Measurements from ENCODE around the gene RNF208.
"Not testable (repeated sequence)": the region's sequence is repeated elsewhere in the genome, so short reads cannot be mapped to it uniquely, and the experiment has no call there.

Gene RNF208

GRCh38 chr9:137253717-137254623, 31.9 kb upstream of the RNF208 start:
- FAIRE-seq (no peak), DNase-seq (ENCODE audit: insufficient read length, low spot score) (no peak)

GRCh38 chr9:137252555-137253506, 30.8 kb upstream of the RNF208 start:
- FAIRE-seq (no peak), DNase-seq (ENCODE audit: insufficient read length, low spot score) (no peak)

GRCh38 chr9:137251490-137252268, 29.6 kb upstream of the RNF208 start:
- DNase-seq (ENCODE audit: insufficient read length, low spot score) = no peak
- no peak for FAIRE-seq

DNA sequence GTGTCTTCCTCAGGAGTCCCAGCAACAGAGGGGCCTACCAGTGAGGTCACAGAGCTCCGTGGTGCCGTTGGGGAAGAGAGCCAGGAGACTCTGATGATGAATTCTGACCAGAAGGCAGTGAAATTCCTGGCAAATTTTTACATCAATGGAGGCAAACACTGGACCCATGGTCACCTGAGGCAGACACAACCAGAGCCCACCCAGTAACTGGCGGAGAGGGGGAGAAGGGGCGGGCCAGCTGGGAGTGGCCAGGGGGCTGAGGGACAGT, 29.1 kb upstream of the RNF208 start, which contains the start of gene STPG3:
Gene STPG3 (plus strand): TSS at position 93 of the 268 bp plus-strand sequence. CDS start 1 bp downstream, at position 94.
- FAIRE-seq = no peak
- DNase-seq (ENCODE audit: insufficient read length, low spot score) = no peak

GRCh38 chr9:137250329-137251193, 28.5 kb upstream of the RNF208 start:
- FAIRE-seq (no peak), DNase-seq (ENCODE audit: insufficient read length, low spot score) (no peak)

DNA sequence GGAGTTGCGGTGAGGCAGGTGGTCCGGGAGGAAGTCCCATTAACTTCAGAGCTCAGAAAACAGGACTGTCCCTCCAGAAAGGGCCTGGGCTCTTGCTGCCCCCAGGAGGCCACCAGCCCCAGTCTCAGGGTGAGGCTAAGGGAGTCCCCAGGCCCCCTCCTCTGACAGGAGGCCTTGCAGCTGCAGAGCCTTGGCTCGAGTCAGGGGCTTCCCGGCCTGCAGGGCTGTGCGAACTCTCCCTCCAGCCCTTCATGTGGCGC, 25.8 kb upstream of the RNF208 start:
- no peak for DNase-seq (ENCODE audit: insufficient read length, low spot score)
- FAIRE-seq = no peak

DNA sequence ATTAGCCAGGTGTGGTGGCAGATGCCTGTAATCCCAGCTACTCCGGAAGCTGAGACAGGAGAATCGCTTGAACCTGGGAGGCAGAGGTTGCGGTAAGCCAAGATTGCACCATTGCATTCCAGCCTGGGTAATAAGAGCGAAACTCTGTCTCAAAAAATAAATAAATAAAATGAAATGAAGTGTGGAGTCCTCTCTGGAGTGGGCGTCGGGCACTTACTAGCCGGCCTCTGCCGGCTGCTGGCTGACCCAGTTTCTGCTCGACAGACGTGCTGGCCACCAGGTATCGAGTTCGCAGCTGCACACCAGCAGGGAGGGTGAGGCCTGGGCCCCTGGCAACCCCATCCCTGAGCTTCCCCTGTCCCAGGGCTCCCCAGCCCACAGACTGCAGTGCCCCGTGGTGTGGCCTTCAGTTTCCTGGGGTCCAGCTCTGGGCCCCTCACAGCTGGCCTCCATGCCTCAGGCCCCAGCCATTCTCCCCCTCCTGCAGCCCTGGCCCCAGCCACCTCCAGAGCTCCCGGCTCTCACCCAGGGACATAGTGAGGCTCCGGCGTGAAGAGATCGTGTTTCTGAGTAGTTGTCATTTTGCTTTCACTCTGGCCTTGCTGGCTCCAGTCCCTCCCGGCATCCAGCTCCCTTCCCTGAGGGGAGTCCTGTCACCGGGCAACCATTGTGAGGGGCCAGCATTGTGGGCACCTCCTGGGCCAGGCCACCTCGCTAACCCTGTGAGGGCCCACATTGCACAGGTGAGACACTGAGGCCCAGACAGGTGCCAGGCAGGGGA, 25.3 kb upstream of the RNF208 start:
- FAIRE-seq (no peak), DNase-seq (ENCODE audit: insufficient read length, low spot score) (no peak)

DNA sequence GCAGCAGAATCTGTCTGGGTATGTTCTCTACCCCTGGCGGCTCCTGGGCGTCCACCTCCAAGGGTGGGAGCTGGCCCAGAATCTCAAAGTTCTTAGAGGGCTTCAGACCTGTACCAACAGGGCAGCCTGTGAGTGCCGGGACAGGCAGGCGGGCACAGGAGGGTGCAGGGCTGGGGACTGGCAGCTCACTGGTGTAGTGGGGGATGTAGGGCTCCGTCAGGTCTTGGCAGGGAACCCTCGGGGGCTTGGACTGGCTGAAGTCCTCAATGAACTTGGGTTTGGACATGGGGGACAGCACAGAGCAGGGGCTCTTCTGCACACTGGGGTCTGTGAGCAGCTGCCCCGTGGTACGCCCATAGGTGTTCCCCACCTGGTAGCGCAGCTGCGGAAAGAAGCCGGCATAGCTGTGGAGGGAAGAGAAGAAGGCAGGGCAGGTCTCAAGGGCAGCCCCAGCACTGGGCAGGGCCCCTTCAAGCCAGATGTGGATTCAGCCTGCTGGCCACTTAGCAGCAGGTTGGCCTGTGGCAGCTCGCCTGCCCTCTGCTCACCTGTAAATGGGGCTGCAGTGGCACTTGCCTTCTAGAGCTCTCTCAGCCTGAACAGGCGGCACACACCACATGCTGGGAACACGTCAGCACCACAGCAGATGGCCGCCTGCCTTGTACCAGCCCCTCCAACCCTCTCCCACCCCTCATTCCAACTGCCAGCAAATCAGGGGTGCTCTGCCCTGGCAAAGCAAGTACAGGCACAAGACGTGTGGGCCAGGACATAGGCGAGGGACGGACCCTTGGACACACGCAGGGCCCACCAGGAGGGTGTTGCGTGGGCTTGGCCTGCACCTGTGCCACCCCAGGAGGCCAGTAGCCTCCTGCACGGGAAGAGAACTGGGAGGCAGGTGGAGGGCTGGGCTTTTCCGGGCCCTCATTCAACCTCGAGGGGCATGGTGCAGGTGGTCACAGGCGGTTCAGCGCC, 23.7 kb upstream of the RNF208 start:
- no peak for DNase-seq (ENCODE audit: insufficient read length, low spot score)
- FAIRE-seq = no peak

GRCh38 chr9:137244486-137245449, 22.7 kb upstream of the RNF208 start:
- DNase-seq (ENCODE audit: insufficient read length, low spot score) (no peak), FAIRE-seq (no peak)

DNA sequence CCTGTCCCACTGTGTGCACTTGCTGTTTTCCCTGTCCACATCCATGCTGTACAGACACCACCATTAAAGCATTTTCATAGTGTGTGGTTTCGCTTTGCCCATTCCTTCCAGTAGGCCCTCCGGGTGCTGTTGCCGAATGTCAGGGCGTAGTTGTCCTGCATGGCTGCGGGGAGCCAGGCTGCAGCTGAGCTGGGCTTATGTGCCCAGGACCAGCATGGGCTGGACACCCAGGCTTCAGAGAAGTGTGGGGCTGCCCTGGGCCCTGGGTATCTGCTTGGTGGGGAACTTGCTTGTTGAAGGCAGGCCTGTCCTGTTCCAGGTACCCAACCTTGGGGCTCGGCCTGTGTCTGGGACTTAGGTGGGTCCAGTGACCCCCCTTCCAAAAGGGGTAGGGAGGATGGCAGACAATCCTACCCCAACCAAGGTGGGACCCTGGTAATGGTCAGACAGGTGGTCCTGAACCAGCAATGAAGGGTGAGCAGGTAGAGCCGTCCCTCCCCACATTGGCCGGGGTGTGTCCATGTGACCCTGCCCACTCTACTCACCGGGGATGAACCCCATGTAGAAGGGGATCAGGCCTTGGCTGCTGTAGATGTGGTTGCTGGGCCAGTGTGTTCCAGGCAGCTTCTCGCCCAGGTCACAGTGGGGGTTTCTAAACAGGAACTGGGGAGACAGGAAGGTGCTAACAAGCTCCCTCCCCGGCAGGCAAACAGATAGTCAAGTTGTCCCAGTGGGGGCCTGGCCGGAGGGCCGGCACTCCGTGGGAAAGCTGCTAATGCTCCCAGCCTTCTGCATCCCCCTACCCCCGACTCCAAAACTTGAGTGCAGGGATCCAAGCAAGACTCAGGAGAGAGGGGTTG, 21.8 kb upstream of the RNF208 start:
- DNase-seq (ENCODE audit: insufficient read length, low spot score) = no peak
- no peak for FAIRE-seq

GRCh38 chr9:137243266-137243625, 21.2 kb upstream of the RNF208 start:
- DNase-seq (ENCODE audit: insufficient read length, low spot score); FAIRE-seq: not testable (repeated sequence)

DNA sequence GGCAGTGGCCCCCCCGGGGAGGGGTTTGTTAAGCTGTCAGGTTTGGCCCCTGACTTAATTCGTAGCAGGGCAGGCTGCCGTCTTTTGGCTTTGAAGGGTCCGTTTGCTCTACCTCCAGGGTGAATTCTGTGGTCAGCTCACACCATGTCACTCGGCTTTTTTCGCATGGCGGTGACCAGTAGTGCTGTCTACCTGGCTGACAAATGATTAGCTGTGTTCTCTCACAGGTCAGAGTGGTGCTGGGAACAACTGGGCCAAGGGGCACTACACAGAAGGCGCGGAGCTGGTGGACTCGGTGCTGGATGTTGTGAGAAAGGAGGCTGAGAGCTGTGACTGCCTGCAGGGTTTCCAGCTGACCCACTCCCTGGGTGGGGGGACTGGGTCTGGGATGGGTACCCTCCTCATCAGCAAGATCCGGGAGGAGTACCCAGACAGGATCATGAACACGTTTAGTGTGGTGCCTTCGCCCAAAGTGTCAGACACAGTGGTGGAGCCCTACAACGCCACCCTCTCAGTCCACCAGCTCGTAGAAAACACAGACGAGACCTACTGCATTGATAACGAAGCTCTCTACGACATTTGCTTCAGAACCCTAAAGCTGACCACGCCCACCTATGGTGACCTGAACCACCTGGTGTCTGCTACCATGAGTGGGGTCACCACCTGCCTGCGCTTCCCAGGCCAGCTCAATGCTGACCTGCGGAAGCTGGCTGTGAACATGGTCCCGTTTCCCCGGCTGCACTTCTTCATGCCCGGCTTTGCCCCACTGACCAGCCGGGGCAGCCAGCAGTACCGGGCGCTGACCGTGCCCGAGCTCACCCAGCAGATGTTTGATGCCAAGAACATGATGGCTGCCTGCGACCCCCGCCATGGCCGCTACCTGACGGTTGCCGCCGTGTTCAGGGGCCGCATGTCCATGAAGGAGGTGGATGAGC, 20.5 kb upstream of the RNF208 start:
- FAIRE-seq (peak; percentile 8), DNase-seq (ENCODE audit: insufficient read length, low spot score) (no peak)

- FAIRE-seq (no peak), DNase-seq (ENCODE audit: insufficient read length, low spot score) (no peak)
These were observed 19.6 kb upstream of the RNF208 start for GRCh38 chr9:137241490-137242268.

- peak; percentile 100 for FAIRE-seq
- peak; percentile 100 for DNase-seq (ENCODE audit: insufficient read length, low spot score)
These were observed 18.9 kb upstream of the RNF208 start, which contains the start of gene TUBB4B for GRCh38 chr9:137240841-137241489. TUBB4B (plus strand) TSS chr9:137241287; CDS start chr9:137241361, 74 bp downstream.

Data from GM19239 (cell line).